Endothelial cell of umbilical vein (primary cell): Measurements from ENCODE around the gene KIFC3. TPM values are rescaled to one million over a fixed set of nuclear protein-coding genes. Genes with fewer than 3 reads are reported as not detected.

Experiments
- BruUV-seq: library from RNA; stranded (reverse); fragments of 400-500 nt; replicated peaks from 2 replicates; lab custom pipeline; 2021; lab: Mats Ljungman, UMichigan
- CTCF ChIA-PET: fragments of 300-600, 350-600 bp; sonication (Branson Sonifier 250); formaldehyde crosslinking; loops from one replicate; lab custom pipeline; 2021; ENCODE audit warnings: antibody characterized with exemption, inconsistent platforms; lab: Charles Lee
- POLR2A ChIA-PET: fragments of 300-600, 350-600 bp; sonication (Branson Sonifier 250); formaldehyde crosslinking; loops from one replicate; lab custom pipeline; 2021; ENCODE audit warnings: antibody characterized with exemption, inconsistent platforms; lab: Charles Lee
- DNase-seq: peaks from one replicate; pipeline ENCODE4 v3.0.0-alpha.2; 2011; ENCODE audit warnings: low read depth, low spot score
- FAIRE-seq: peaks from 2 replicates; lab custom pipeline; 2011; peaks lifted over from hg19 to GRCh38; lab: Jason Lieb, UNC
- H2AFZ ChIP-seq: 2 replicates; pipeline ENCODE4 v1.6.0; 2012; ENCODE audit warnings: low read depth, low read length, control low read depth, inconsistent platforms
- H3K27ac ChIP-seq: 2 replicates; pipeline ENCODE4 v1.5.1; 2011; ENCODE audit warnings: low read depth, mild to moderate bottlenecking, control low read depth, low read length, moderate library complexity; ENCODE audit not compliant: insufficient read depth
- H3K27me3 ChIP-seq, 2 experiments: 2 replicates each; pipeline versions ENCODE4 v1.6.0 to v1.6.1; 2011; ENCODE audit warnings: low read length in 2 of 2, mixed read lengths in 1 of 2; ENCODE audit not compliant: control insufficient read depth in 2 of 2, insufficient read depth in 2 of 2
- H3K36me3 ChIP-seq, 2 experiments: 2 replicates in 1 of 2; 3 replicates in 1 of 2; pipeline ENCODE4 v1.5.1; 2011; ENCODE audit warnings: low read length in 2 of 2, mild to moderate bottlenecking in 1 of 2, moderate library complexity in 1 of 2; ENCODE audit not compliant: control insufficient read depth in 2 of 2, insufficient read depth in 2 of 2; ENCODE audit errors: extremely low read depth in 1 of 2
- H3K4me1 ChIP-seq: 3 replicates; pipeline ENCODE4 v1.5.1; 2011; ENCODE audit warnings: mild to moderate bottlenecking, low read length; ENCODE audit not compliant: control insufficient read depth, insufficient read depth; ENCODE audit errors: extremely low read depth
- H3K4me2 ChIP-seq: 2 replicates; pipeline ENCODE4 v1.6.1; 2011; ENCODE audit warnings: low read length, control low read depth, mixed read lengths; ENCODE audit not compliant: insufficient read depth
- H3K4me3 ChIP-seq, 3 experiments: fragments of 200-600 bp in 1 of 3; sonication (generic), shearing (Covaris generic) in 1 of 3; replicated peaks in 1 of 3; 2 replicates each; pipeline ENCODE4 v1.5.1; 2011 to 2016; ENCODE audit warnings: control low read depth in 3 of 3, low read length in 3 of 3, mild to moderate bottlenecking in 2 of 3, inconsistent platforms in 1 of 3, low read depth in 1 of 3, moderate library complexity in 1 of 3; ENCODE audit not compliant: insufficient read depth in 1 of 3
- H3K79me2 ChIP-seq: 2 replicates; pipeline ENCODE4 v1.6.0; 2012; ENCODE audit warnings: low read length, inconsistent platforms; ENCODE audit not compliant: control insufficient read depth, insufficient read depth
- H3K9ac ChIP-seq: replicated peaks from 2 replicates; pipeline ENCODE3; 2011; ENCODE audit warnings: low read length, control low read depth; ENCODE audit not compliant: insufficient read depth; ENCODE audit errors: extremely low read depth
- H3K9me1 ChIP-seq: replicated peaks from 3 replicates; pipeline ENCODE4 v1.6.0; 2011; ENCODE audit warnings: mild to moderate bottlenecking, low read length; ENCODE audit not compliant: control insufficient read depth, insufficient read depth; ENCODE audit errors: extremely low read depth
- H3K9me3 ChIP-seq: replicated peaks from 2 replicates; pipeline ENCODE4 v1.5.1; 2012; ENCODE audit warnings: low read length, inconsistent platforms; ENCODE audit not compliant: control insufficient read depth, insufficient read depth
- H4K20me1 ChIP-seq: replicated peaks from 2 replicates; pipeline ENCODE3; 2011; ENCODE audit warnings: mild to moderate bottlenecking, low read length; ENCODE audit not compliant: control insufficient read depth, insufficient read depth; ENCODE audit errors: extremely low read depth
- EZH2 ChIP-seq: IDR thresholded peaks from 2 replicates; pipeline ENCODE4 v1.6.1; 2012; ENCODE audit warnings: borderline replicate concordance, low read depth, mild to moderate bottlenecking, moderate library complexity, low read length, inconsistent platforms; ENCODE audit not compliant: severe bottlenecking
- FOS ChIP-seq: IDR thresholded peaks from 2 replicates; pipeline ENCODE4 v1.6.1; 2011; ENCODE audit warnings: mild to moderate bottlenecking, low read length, moderate library complexity, borderline replicate concordance; ENCODE audit not compliant: insufficient read depth
- JUN ChIP-seq: IDR thresholded peaks from 2 replicates; pipeline ENCODE4 v1.6.1; 2011; ENCODE audit warnings: borderline replicate concordance, low read depth; ENCODE audit not compliant: insufficient read length, insufficient read depth
- MYC ChIP-seq: IDR thresholded peaks from one replicate; pipeline ENCODE4 v1.6.1; 2011; ENCODE audit warnings: mild to moderate bottlenecking, low read depth, low read length
- POLR2A ChIP-seq: IDR thresholded peaks from 2 replicates; pipeline ENCODE4 v1.6.1; 2012; ENCODE audit warnings: low read depth, mild to moderate bottlenecking, control low read depth, low read length
- POLR2AphosphoS5 ChIP-seq: IDR thresholded peaks from 2 replicates; pipeline ENCODE4 v1.6.1; 2012; ENCODE audit warnings: low read depth, mild to moderate bottlenecking, control low read depth, low read length, moderate library complexity; ENCODE audit not compliant: insufficient read depth
- dilution Hi-C: fragments of 300-500 bp; cut with MboI; formaldehyde crosslinking; loops from one replicate; pipeline ENCODE4 v1.15.0; 2019; ENCODE audit warnings: low sequenced_read_pairs; ENCODE audit not compliant: extremely low pct_ligation_motif_present
- intact Hi-C: fragments of 100-400 bp; cut with micrococcal nuclease; formaldehyde crosslinking; loops from one replicate; pipeline ENCODE4 v1.10.0; 2022
- polyA plus RNA-seq, 4 experiments: library from polyadenylated mRNA; depleted of rRNA in 3 of 4; stranded (reverse) in 3 of 4; unstranded in 1 of 4; fragments of >200 nt; gene quantifications; 2 replicates each; pipeline versions ENCODE4 v1.2.1 to v1.2.3, GENCODE V29; 2011 to 2012; ENCODE audit warnings: missing spikeins in 1 of 4
- total RNA-seq: library from RNA; stranded (reverse); gene quantifications from 2 replicates; pipeline ENCODE4 v1.2.3, GENCODE V29; 2021
- TF ChIP-seq, protein P1 (sequence below): IDR thresholded peaks from 2 replicates; pipeline ENCODE4 v1.6.1; 2011; ENCODE audit not compliant: insufficient read depth, insufficient read length
- TF ChIP-seq, protein P2 (sequence below), 2 donors: IDR thresholded peaks; 1 replicate in 1 of 2; 2 replicates in 1 of 2; pipeline ENCODE4 v1.5.1; 2011; ENCODE audit warnings: low read length in 2 of 2, mild to moderate bottlenecking in 2 of 2, moderate library complexity in 2 of 2, control low read depth in 1 of 2, inconsistent platforms in 1 of 2, low read depth in 1 of 2; ENCODE audit not compliant: insufficient read depth in 1 of 2; ENCODE audit errors: extremely low read depth in 1 of 2

Gene KIFC3
- total and polyA plus RNA-seq, 2 donors (not counting 3 experiments of a cell fraction or from before 2014, with no cell fraction given), result 36.3 to 62.2 TPM

DNA sequence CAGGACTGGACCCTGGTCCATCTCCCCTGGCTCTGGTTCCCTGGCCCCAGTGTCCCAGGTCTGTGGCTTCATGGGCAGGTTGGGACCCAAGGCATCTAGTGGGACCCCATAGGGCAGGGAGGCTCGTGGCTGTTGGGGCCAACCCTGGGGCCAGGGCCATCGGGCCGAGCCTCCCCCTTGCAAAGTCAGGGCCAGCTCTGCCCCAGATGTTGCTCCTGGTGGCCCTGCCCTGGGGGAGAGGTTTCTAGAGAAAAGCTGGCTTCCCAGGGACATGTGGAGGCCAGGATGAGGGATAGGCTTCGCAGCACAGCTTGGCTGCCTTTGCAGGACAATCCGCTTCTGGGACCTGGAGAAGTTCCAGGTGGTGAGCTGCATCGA lies 50.1 kb downstream of the KIFC3 start:
- Histone ChIP-seq H3K36me3 (peaks cover 0 to 24% of the 10 kb centered on the region in 2 experiments), H3K4me2 (no peak overlapping the region), H3K4me3 (no peak overlapping the region), H3K27ac (no peak overlapping the region), H2AFZ (no peak overlapping the region), H3K9ac (no peak overlapping the region), H3K9me3 (no peaks in the 10 kb centered on the region), H4K20me1 (no peaks in the 10 kb centered on the region), H3K9me1 (no peaks in the 10 kb centered on the region), H3K4me1 (no peaks in the 10 kb centered on the region), H3K79me2 (no peaks in the 10 kb centered on the region), H3K27me3 (no peaks in the 10 kb centered on the region)
- intact Hi-C loops (no loop called here), dilution Hi-C loops (no loop called here)
- DNase-seq, result no peak
- BruUV-seq, result no TSS peak
- POLR2A ChIA-PET, result no interaction called here
- TF ChIP-seq MYC (no peak), POLR2AphosphoS5 (no peak), FOS (no peak), JUN (no peak), POLR2A (no peak), EZH2 (no peak)
- TF ChIP-seq, protein P1, sequence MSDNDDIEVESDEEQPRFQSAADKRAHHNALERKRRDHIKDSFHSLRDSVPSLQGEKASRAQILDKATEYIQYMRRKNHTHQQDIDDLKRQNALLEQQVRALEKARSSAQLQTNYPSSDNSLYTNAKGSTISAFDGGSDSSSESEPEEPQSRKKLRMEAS, result no peak
- TF ChIP-seq, protein P2, sequence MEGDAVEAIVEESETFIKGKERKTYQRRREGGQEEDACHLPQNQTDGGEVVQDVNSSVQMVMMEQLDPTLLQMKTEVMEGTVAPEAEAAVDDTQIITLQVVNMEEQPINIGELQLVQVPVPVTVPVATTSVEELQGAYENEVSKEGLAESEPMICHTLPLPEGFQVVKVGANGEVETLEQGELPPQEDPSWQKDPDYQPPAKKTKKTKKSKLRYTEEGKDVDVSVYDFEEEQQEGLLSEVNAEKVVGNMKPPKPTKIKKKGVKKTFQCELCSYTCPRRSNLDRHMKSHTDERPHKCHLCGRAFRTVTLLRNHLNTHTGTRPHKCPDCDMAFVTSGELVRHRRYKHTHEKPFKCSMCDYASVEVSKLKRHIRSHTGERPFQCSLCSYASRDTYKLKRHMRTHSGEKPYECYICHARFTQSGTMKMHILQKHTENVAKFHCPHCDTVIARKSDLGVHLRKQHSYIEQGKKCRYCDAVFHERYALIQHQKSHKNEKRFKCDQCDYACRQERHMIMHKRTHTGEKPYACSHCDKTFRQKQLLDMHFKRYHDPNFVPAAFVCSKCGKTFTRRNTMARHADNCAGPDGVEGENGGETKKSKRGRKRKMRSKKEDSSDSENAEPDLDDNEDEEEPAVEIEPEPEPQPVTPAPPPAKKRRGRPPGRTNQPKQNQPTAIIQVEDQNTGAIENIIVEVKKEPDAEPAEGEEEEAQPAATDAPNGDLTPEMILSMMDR (IDR thresholded peaks at IDR 0.05; ENCODE audit: extremely low read depth in 1 of 2, insufficient read depth in 1 of 2, low read depth in 1 of 2, low read length in 2 of 2), result no peak
- no peak for FAIRE-seq
- CTCF ChIA-PET, result no interaction called here
